NOMO-1 treated with DMSO at 0.1 percent for 48 hours (cell line): ENCODE data around the gene HBZ.
A peak's percentile ranks its signal among the peaks of the same experiment; 100 is the strongest.
"Not testable (repeated sequence)": the region's sequence is repeated elsewhere in the genome, so short reads cannot be mapped to it uniquely, and the experiment has no call there.

Experiments used
- DNase-seq: peaks from one replicate; lab custom pipeline; 2025; ENCODE audit not compliant: unreplicated experiment; lab: John Stamatoyannopoulos, UW

Gene HBZ

DNA sequence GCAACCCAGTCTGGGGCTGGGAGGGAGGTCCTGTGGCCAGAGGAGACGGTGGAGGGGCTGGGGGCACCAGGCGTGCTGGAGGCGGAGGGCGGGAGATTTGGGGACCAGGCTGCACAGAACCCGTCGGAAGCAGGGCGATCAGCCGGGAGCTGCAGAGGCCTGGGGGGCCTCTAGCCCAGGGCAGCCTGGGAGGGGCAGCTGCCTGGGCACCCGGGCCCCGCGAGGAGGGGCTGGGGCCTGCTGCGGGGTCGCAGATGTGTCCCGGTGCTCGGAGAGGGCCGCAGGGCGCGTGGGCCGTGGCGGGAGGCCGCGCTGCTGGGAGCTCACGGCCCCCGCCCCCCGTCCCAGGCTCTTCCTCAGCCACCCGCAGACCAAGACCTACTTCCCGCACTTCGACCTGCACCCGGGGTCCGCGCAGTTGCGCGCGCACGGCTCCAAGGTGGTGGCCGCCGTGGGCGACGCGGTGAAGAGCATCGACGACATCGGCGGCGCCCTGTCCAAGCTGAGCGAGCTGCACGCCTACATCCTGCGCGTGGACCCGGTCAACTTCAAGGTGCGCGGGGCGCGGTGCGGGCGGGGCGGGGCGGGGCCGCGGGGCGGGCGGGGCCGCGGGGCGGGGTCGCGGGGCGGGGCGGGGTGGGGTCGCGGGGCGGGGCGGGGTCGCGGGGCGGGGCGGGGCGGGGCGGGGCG is 11.8 kb downstream of the HBZ start:
- not testable (repeated sequence) for DNase-seq

DNA sequence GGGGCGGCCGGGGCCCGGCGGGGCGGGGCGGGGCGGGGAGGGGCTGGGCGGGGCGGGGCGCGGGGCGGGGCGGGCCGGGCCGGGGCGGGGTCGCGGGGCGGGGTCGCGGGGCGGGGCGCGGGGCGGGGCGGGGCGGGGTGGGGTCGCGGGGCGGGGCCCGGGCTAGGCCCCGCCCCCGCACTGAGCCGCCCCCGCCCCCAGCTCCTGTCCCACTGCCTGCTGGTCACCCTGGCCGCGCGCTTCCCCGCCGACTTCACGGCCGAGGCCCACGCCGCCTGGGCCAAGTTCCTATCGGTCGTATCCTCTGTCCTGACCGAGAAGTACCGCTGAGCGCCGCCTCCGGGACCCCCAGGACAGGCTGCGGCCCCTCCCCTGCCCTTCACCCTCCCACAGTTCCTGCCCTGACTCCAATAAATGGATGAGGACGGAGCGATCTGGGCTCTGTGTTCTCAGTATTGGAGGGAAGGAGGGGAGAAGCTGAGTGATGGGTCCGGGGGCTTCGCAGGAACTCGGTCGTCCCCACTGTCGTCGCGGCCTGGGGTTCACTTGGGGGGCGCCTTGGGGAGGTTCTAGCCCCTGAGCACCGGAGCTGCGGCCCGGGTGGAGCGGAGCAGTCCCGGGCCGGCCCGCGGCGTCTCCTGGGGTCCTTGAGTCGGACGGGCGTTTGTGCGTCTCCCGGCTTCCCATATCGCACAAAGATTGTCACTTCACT is 12.5 kb downstream of the HBZ start:
- DNase-seq: no peak

DNA sequence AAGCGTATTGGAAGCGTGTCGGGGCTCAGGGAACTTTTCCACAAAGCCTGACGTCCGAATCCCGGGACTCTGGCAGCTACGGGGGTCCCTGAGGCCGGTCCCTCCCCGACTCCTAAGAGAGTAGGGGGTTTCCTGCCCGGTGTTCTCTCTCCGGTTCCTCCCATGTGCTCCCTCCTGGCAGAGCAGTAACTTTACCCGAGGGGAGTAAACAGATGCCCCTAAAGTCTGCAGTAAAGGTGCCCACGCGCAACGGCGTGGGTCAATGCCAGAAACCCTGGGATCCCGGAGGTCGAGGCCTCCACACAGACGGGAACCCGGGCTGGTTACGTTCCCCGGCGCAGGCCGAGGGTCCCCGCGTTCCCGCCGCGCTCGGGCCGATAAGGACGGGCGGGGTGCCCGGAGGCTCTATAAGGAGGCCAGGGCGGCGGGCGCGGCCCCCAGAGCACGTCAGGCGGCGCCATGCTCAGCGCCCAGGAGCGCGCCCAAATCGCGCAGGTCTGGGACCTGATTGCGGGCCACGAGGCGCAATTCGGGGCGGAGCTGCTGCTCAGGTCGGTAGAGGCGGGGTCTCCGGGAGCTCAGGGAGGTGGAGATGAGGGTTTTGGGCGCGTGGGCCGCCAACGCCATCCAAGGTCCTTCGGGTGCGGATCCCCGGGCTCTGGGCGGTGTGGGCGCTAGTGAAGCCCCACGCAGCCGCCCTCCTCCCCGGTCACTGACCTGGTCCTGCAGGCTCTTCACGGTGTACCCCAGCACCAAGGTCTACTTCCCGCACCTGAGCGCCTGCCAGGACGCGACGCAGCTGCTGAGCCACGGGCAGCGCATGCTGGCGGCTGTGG is 13.3 kb downstream of the HBZ start, which contains the start of gene HBM:
TSS of gene HBM (plus strand) at position 440 of the 836 bp plus-strand sequence. CDS start at position 460, 20 bp downstream.
- no peak for DNase-seq

DNA sequence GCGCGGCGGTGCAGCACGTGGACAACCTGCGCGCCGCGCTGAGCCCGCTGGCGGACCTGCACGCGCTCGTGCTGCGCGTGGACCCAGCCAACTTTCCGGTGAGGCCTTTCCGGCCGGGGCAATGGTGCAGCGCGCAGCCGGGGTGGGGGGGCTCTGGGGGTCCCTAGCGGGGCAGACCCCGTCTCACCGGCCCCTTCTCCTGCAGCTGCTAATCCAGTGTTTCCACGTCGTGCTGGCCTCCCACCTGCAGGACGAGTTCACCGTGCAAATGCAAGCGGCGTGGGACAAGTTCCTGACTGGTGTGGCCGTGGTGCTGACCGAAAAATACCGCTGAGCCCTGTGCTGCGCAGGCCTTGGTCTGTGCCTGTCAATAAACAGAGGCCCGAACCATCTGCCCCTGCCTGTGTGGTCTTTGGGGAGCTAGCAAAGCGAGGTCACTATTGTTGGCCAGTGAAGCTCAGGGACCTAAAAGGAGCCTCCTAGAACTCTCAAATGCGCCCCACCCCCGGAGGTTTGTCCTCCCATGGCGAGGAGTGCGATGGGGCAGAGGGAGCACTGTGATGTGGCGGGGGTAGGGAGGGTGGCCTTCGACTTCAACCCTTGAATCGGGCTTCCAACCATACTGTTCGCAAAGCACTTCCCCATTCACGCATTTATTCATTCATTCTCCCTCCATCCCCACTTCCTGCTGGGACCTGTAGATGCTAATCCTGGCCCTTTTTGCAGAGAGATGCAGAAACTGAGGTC is 14.1 kb downstream of the HBZ start:
- DNase-seq: no peak

DNA sequence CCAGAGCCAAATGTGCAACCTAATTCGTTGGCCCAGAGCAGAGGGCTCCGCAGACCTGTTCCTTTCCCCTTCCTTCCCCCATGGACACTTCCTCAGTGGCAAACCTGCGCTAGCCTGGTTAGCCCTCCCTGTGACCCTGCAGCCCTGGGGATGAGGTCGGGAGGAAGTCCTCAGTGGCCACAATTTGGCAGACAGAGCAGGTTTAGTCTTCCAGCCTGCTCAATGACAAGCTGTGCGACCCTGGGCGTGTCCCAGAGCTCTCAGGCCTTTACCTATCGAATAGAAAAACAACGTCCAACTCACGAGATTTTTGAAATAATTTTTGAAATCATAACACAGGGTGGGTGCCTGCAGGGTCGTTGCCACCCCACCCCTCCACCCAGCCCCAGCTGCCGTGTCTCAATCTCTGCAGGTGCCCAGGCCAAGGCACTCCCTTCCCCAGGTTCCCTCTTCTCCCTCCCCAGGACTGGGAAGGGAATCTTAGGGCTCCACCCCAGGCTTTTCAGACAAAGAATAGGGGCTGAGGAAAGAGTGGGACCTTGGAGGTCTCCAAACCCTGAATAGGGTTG is 14.8 kb downstream of the HBZ start:
- DNase-seq: no peak

DNA sequence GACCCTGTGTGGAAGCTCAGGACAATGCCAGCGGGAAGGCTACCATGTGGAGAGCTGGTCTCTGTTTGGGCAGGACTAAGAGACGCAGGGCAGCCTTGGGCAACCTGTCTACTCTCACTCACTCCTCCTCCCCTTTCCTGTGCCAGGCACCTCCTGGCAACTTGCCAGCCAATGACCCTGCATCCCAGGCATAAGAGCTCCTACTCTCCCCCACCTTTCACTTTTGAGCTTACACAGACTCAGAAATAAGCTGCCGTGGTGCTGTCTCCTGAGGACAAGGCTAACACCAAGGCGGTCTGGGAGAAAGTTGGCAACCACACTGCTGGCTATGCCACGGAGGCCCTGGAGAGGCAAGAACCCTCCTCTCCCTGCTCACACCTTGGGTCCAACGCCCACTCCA is 16.0 kb downstream of the HBZ start:
- DNase-seq: no peak

DNA sequence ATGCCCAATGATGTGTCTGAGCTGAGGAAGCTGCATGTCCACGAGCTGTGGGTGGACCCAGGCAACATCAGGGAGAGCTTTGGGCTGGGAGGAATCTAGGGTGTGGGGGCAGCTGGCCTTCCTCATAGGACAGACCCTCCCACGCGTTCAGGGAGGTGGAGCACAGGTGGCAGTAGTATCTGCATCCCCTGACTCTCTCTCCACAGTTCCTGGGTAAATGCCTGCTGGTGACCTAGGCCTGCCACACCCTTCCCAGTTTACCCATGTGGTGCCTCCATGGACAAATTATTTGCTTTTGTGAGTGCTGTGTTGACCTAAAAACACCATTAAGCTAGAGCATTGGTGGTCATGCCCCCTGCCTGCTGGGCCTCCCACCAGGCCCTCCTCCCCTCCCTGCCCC is 16.6 kb downstream of the HBZ start:
- no peak for DNase-seq

DNA sequence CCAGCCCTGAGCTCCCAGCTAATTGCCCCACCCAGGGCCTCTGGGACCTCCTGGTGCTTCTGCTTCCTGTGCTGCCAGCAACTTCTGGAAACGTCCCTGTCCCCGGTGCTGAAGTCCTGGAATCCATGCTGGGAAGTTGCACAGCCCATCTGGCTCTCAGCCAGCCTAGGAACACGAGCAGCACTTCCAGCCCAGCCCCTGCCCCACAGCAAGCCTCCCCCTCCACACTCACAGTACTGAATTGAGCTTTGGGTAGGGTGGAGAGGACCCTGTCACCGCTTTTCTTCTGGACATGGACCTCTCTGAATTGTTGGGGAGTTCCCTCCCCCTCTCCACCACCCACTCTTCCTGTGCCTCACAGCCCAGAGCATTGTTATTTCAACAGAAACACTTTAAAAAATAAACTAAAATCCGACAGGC is 17.7 kb downstream of the HBZ start:
- DNase-seq: not testable (repeated sequence)

DNA sequence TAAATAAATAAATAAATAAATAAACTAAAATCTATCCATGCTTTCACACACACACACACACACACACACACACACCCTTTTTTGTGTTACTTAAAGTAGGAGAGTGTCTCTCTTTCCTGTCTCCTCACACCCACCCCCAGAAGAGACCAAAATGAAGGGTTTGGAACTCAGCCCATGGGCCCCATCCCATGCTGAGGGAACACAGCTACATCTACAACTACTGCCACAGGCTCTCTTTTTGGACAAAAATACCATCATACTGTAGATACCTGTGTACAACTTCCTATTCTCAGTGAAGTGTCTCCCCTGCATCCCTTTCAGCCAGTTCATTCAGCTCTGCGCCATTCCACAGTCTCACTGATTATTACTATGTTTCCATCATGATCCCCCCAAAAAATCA is 18.3 kb downstream of the HBZ start:
- no peak for DNase-seq

DNA sequence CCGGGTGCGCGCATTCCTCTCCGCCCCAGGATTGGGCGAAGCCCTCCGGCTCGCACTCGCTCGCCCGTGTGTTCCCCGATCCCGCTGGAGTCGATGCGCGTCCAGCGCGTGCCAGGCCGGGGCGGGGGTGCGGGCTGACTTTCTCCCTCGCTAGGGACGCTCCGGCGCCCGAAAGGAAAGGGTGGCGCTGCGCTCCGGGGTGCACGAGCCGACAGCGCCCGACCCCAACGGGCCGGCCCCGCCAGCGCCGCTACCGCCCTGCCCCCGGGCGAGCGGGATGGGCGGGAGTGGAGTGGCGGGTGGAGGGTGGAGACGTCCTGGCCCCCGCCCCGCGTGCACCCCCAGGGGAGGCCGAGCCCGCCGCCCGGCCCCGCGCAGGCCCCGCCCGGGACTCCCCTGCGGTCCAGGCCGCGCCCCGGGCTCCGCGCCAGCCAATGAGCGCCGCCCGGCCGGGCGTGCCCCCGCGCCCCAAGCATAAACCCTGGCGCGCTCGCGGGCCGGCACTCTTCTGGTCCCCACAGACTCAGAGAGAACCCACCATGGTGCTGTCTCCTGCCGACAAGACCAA is 20.0 kb downstream of the HBZ start, which contains the start of gene HBA2:
TSS of gene HBA2 (plus strand) at position 503 of the 568 bp plus-strand sequence. CDS start at position 540, 37 bp downstream.
- not testable (repeated sequence) for DNase-seq

DNA sequence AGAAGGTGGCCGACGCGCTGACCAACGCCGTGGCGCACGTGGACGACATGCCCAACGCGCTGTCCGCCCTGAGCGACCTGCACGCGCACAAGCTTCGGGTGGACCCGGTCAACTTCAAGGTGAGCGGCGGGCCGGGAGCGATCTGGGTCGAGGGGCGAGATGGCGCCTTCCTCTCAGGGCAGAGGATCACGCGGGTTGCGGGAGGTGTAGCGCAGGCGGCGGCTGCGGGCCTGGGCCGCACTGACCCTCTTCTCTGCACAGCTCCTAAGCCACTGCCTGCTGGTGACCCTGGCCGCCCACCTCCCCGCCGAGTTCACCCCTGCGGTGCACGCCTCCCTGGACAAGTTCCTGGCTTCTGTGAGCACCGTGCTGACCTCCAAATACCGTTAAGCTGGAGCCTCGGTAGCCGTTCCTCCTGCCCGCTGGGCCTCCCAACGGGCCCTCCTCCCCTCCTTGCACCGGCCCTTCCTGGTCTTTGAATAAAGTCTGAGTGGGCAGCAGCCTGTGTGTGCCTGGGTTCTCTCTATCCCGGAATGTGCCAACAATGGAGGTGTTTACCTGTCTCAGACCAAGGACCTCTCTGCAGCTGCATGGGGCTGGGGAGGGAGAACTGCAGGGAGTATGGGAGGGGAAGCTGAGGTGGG is 20.9 kb downstream of the HBZ start:
- DNase-seq: not testable (repeated sequence)

DNA sequence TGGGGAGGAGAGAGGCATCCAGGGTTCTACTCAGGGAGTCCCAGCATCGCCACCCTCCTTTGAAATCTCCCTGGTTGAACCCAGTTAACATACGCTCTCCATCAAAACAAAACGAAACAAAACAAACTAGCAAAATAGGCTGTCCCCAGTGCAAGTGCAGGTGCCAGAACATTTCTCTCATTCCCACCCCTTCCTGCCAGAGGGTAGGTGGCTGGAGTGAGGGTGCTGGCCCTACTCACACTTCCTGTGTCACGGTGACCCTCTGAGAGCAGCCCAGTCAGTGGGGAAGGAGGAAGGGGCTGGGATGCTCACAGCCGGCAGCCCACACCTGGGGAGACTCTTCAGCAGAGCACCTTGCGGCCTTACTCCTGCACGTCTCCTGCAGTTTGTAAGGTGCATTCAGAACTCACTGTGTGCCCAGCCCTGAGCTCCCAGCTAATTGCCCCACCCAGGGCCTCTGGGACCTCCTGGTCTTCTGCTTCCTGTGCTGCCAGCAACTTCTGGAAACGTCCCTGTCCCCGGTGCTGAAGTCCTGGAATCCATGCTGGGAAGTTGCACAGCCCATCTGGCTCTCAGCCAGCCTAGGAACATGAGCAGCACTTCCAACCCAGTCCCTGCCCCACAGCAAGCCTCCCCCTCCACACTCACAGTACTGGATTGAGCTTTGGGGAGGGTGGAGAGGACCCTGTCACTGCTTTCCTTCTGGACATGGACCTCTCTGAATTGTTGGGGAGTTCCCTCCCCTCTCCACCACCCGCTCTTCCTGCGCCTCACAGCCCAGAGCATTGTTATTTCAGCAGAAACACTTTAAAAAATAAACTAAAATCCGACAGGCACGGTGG is 21.7 kb downstream of the HBZ start:
- not testable (repeated sequence) for DNase-seq

DNA sequence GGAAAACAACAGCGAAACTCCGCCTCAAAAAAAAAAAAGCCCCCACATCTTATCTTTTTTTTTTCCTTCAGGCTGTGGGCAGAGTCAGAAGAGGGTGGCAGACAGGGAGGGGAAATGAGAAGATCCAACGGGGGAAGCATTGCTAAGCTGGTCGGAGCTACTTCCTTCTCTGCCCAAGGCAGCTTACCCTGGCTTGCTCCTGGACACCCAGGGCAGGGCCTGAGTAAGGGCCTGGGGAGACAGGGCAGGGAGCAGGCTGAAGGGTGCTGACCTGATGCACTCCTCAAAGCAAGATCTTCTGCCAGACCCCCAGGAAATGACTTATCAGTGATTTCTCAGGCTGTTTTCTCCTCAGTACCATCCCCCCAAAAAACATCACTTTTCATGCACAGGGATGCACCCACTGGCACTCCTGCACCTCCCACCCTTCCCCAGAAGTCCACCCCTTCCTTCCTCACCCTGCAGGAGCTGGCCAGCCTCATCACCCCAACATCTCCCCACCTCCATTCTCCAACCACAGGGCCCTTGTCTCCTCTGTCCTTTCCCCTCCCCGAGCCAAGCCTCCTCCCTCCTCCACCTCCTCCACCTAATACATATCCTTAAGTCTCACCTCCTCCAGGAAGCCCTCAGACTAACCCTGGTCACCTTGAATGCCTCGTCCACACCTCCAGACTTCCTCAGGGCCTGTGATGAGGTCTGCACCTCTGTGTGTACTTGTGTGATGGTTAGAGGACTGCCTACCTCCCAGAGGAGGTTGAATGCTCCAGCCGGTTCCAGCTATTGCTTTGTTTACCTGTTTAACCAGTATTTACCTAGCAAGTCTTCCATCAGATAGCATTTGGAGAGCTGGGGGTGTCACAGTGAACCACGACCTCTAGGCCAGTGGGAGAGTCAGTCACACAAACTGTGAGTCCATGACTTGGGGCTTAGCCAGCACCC is 22.8 kb downstream of the HBZ start:
- DNase-seq: no peak

DNA sequence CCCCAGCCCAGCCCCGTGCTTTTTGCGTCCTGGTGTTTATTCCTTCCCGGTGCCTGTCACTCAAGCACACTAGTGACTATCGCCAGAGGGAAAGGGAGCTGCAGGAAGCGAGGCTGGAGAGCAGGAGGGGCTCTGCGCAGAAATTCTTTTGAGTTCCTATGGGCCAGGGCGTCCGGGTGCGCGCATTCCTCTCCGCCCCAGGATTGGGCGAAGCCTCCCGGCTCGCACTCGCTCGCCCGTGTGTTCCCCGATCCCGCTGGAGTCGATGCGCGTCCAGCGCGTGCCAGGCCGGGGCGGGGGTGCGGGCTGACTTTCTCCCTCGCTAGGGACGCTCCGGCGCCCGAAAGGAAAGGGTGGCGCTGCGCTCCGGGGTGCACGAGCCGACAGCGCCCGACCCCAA is 23.6 kb downstream of the HBZ start:
- DNase-seq: not testable (repeated sequence)

DNA sequence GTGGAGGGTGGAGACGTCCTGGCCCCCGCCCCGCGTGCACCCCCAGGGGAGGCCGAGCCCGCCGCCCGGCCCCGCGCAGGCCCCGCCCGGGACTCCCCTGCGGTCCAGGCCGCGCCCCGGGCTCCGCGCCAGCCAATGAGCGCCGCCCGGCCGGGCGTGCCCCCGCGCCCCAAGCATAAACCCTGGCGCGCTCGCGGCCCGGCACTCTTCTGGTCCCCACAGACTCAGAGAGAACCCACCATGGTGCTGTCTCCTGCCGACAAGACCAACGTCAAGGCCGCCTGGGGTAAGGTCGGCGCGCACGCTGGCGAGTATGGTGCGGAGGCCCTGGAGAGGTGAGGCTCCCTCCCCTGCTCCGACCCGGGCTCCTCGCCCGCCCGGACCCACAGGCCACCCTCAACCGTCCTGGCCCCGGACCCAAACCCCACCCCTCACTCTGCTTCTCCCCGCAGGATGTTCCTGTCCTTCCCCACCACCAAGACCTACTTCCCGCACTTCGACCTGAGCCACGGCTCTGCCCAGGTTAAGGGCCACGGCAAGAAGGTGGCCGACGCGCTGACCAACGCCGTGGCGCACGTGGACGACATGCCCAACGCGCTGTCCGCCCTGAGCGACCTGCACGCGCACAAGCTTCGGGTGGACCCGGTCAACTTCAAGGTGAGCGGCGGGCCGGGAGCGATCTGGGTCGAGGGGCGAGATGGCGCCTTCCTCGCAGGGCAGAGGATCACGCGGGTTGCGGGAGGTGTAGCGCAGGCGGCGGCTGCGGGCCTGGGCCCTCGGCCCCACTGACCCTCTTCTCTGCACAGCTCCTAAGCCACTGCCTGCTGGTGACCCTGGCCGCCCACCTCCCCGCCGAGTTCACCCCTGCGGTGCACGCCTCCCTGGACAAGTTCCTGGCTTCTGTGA is 24.3 kb downstream of the HBZ start, which contains the start of gene HBA1:
TSS of gene HBA1 (plus strand) at position 204 of the 906 bp plus-strand sequence. CDS start at position 241, 37 bp downstream.
- not testable (repeated sequence) for DNase-seq

DNA sequence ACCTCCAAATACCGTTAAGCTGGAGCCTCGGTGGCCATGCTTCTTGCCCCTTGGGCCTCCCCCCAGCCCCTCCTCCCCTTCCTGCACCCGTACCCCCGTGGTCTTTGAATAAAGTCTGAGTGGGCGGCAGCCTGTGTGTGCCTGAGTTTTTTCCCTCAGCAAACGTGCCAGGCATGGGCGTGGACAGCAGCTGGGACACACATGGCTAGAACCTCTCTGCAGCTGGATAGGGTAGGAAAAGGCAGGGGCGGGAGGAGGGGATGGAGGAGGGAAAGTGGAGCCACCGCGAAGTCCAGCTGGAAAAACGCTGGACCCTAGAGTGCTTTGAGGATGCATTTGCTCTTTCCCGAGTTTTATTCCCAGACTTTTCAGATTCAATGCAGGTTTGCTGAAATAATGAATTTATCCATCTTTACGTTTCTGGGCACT is 25.0 kb downstream of the HBZ start:
- DNase-seq: peak; percentile 99
